ENCODE data around the gene SEMA3D. TPM values are rescaled to one million over a fixed set of nuclear protein-coding genes. Genes with fewer than 3 reads are reported as not detected.

The SEMA3D gene
- total and polyA plus RNA-seq, 2 experiments from 2014 or later, result 1.5 to 7.2 TPM

GRCh38 chr7:85111761-85112160 lies 75.1 kb downstream of the SEMA3D start (continued):
- no peak for TF ChIP-seq REST (IDR thresholded peaks at IDR 0.05; ENCODE audit: unreplicated experiment)

GRCh38 chr7:85106719-85107118 lies 80.1 kb downstream of the SEMA3D start:
- H3K27ac ChIP-seq (ENCODE audit: low read depth), result no peak overlapping the region

More at GRCh38 chr7:85106719-85107118, 80.1 kb downstream of the SEMA3D start:
- no peak overlapping the region for H3K27ac Mint-ChIP-seq
- H3K27me3 Mint-ChIP-seq (ENCODE audit: insufficient read depth, low read depth, poor library complexity), result peaks cover 1% of the 10 kb centered on the region
- H4K20me1 ChIP-seq (replicated peaks; ENCODE audit: insufficient read depth), result no peaks in the 10 kb centered on the region
- H3K36me3 ChIP-seq (ENCODE audit: insufficient read depth), result no peaks in the 10 kb centered on the region
- H3K9me2 ChIP-seq (ENCODE audit: insufficient read depth), result no peaks in the 10 kb centered on the region
- no peak for ATAC-seq
- no peak for DNase-seq (ENCODE audit: low spot score)
- no peak overlapping the region for H3K4me2 ChIP-seq
- no peaks in the 10 kb centered on the region for H3K27me3 ChIP-seq (ENCODE audit: insufficient read depth)
- TF ChIP-seq REST (IDR thresholded peaks at IDR 0.05; ENCODE audit: unreplicated experiment), result no peak
- TF ChIP-seq ZNF331 (CRISPR knock-in tag; IDR thresholded peaks at IDR 0.05; ENCODE audit: low read depth), result no peak
- no peak for TF ChIP-seq ZNF114 (CRISPR knock-in tag; IDR thresholded peaks at IDR 0.05)
- TF ChIP-seq ETS1 (IDR thresholded peaks at IDR 0.05), result no peak
- TF ChIP-seq POLR2AphosphoS5 (IDR thresholded peaks at IDR 0.05; ENCODE audit: low read depth), result no peak
- no peak for TF ChIP-seq ZNF462 (CRISPR knock-in tag; IDR thresholded peaks at IDR 0.05)
- no peak for TF ChIP-seq NANOG (IDR thresholded peaks at IDR 0.05; ENCODE audit: borderline replicate concordance)
- TF ChIP-seq EZH2phosphoT487 (IDR thresholded peaks at IDR 0.05; ENCODE audit: unreplicated experiment), result no peak
- no peak for TF ChIP-seq JUNB (IDR thresholded peaks at IDR 0.05; ENCODE audit: unreplicated experiment)
- TF ChIP-seq STAT1 (IDR thresholded peaks at IDR 0.05; ENCODE audit: unreplicated experiment), result no peak
- H2AFZ ChIP-seq, result no peak overlapping the region
- no peaks in the 10 kb centered on the region for H3K79me2 ChIP-seq (replicated peaks; ENCODE audit: insufficient read depth)
- no peaks in the 10 kb centered on the region for H3K4me1 ChIP-seq (ENCODE audit: insufficient read depth)
- H3K4me1 Mint-ChIP-seq, result peaks cover 2% of the 10 kb centered on the region; the same call in 1 of the 3 replicates
- H3K4me3 ChIP-seq, result no peak overlapping the region
- H3K36me3 Mint-ChIP-seq (ENCODE audit: low read depth), result no peaks in the 10 kb centered on the region
- H3K9me3 Mint-ChIP-seq, result no peaks in the 10 kb centered on the region
- H3K4me3 Mint-ChIP-seq, result no peak overlapping the region
- no peaks in the 10 kb centered on the region for H3F3A ChIP-seq (replicated peaks; ENCODE audit: low read depth)

Data from GM23338 (cell line).